NCI-H748 (cell line): ENCODE measurements around the gene ASIP.

ENCODE experiments used
- DNase-seq: peaks from one replicate; lab custom pipeline; 2025; ENCODE audit not compliant: unreplicated experiment; lab: John Stamatoyannopoulos, UW

ASIP gene

GRCh38 chr20:34310481-34311117, 69.4 kb downstream of the ASIP start:
- DNase-seq = no peak

- DNase-seq = peak; percentile 50
Observed at GRCh38 chr20:34311118-34312023, 70.1 kb downstream of the ASIP start.

GRCh38 chr20:34312024-34312460, 70.8 kb downstream of the ASIP start:
- no peak for DNase-seq

GRCh38 chr20:34312544-34313217, 71.5 kb downstream of the ASIP start:
- peak; percentile 85 for DNase-seq

- DNase-seq = no peak
Observed at GRCh38 chr20:34315236-34315635, 74.0 kb downstream of the ASIP start.

- no peak for DNase-seq
Observed at GRCh38 chr20:34316196-34316814, 75.1 kb downstream of the ASIP start.
